ENCODE data around the gene PLD4.

Gene PLD4, protein sequence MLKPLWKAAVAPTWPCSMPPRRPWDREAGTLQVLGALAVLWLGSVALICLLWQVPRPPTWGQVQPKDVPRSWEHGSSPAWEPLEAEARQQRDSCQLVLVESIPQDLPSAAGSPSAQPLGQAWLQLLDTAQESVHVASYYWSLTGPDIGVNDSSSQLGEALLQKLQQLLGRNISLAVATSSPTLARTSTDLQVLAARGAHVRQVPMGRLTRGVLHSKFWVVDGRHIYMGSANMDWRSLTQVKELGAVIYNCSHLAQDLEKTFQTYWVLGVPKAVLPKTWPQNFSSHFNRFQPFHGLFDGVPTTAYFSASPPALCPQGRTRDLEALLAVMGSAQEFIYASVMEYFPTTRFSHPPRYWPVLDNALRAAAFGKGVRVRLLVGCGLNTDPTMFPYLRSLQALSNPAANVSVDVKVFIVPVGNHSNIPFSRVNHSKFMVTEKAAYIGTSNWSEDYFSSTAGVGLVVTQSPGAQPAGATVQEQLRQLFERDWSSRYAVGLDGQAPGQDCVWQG

DNA sequence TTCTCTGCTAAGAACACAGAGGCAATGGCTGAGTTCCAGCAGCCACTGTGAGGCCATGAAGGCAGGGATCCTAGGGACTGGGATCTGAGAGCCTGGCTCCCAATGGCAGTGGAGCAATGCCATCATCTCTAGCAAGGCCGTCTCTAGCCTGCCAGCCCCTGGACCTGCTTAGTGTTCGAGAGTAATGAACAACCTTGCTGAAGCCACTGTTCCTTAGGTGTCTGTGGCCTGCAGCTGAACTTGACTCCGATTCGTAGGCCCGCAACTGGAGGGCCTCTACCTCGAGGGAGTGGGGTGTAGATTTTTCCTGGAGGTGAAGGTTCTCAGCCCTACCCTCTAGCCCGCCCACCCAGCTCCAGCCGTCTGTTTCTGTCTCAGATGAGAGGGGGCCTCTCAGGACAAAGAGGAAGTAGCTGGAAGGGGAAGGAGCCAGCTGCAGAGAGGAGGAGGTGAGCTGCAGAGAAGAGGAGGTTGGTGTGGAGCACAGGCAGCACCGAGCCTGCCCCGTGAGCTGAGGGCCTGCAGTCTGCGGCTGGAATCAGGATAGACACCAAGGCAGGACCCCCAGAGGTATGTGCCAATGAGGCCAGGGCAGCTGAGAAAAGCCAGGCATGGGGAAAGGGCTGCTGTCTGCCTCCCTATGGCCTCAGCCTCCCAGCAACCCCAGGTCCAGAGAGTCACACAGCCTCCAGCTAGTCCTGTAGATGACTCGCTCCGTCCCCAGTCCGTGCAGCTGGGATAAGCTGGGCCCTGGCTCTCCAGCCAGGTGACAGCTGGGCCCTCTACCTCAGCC is at the start of gene PLD4:
PLD4 (plus strand) TSS at position 459 of the 793 bp plus-strand sequence. CDS start 2,262 bp downstream, outside the sequence.
- H3K4me1 Mint-ChIP-seq (ENCODE audit: low read depth): no peaks in the 10 kb centered on the region
- peaks cover 3% of the 10 kb centered on the region for H3K27me3 Mint-ChIP-seq (ENCODE audit: low read depth)
- no peaks in the 10 kb centered on the region for H3K9me3 Mint-ChIP-seq
- no peak within 1 kb of the TSS for H3K4me3 Mint-ChIP-seq
- H3K36me3 Mint-ChIP-seq (ENCODE audit: low read depth): no peaks in the 10 kb centered on the region
- no peak within 1 kb of the TSS for H3K27ac Mint-ChIP-seq

DNA sequence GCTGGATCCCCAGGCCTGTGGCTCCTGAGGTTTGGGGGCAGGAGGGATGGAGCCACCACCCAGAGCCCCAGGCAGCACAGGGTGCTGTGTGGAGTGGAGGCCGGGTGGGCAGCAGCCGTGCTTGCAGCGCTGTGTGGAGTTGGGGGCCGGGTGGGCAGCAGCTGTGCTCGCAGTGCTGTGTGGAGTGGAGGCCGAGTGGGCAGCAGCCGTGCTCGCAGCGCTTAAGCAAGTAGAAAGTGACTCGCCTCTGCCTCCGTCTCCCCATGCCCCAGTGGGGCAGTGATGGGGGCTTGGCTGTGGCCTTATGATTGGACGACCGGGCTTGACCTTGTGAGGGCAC is 49.3 kb upstream of the PLD4 start:
- Mint-ChIP-seq H3K4me3 (no peak overlapping the region), H3K9me3 (no peaks in the 10 kb centered on the region), H3K4me1 (ENCODE audit: low read depth) (peaks cover 1% of the 10 kb centered on the region), H3K36me3 (ENCODE audit: low read depth) (no peaks in the 10 kb centered on the region), H3K27ac (no peak overlapping the region), H3K27me3 (ENCODE audit: low read depth) (no peaks in the 10 kb centered on the region)

DNA sequence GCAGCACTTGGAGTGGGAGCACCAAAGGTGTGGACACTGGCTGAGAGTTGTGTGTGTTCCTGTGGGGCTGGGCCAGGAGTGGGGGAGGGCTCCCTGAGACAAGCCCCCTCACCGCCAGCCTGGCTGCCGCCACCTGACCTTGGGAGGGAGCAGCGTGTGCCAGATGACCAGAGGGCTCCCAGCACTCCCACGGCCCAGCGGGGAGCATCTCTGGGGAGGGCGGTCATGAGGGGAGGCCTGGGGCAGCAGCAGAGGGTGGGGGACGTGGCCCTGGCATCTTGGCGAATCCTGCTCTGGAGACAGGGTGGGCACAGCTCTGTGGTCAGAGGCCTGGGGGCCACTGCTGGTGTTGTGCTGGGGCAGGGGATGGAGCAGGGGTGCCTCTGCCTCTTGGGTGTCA is 48.9 kb upstream of the PLD4 start:
- Mint-ChIP-seq H3K27me3 (ENCODE audit: low read depth) (no peaks in the 10 kb centered on the region), H3K27ac (no peak overlapping the region), H3K9me3 (no peaks in the 10 kb centered on the region), H3K4me1 (ENCODE audit: low read depth) (peaks cover 1% of the 10 kb centered on the region), H3K36me3 (ENCODE audit: low read depth) (no peaks in the 10 kb centered on the region), H3K4me3 (no peak overlapping the region)

DNA sequence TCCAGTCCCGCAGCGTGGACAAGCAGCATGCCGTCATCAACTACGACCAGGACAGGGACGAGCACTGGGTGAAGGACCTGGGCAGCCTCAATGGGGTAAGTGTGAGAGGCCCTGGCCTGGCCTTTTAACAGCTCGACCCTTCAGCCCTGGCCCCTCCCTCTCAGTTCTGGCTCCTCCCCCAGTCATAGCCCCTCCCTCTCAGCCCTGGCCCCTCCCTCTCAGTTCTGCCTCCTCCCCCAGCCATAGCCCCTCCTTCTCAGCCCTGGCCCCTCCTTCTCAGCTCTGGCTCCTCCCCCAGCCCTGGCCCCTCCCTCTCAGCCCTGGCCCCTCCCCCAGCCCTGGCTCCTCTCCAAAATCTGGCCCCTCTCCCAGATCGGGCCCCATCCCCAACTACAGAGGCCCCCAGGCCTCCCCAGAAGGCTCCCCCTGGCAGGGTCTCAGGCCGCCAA is 48.4 kb upstream of the PLD4 start:
- H3K4me3 Mint-ChIP-seq: no peak overlapping the region
- H3K36me3 Mint-ChIP-seq (ENCODE audit: low read depth): no peaks in the 10 kb centered on the region
- peaks cover 1% of the 10 kb centered on the region for H3K4me1 Mint-ChIP-seq (ENCODE audit: low read depth)
- no peaks in the 10 kb centered on the region for H3K9me3 Mint-ChIP-seq
- H3K27me3 Mint-ChIP-seq (ENCODE audit: low read depth): no peaks in the 10 kb centered on the region
- H3K27ac Mint-ChIP-seq: no peak overlapping the region

DNA sequence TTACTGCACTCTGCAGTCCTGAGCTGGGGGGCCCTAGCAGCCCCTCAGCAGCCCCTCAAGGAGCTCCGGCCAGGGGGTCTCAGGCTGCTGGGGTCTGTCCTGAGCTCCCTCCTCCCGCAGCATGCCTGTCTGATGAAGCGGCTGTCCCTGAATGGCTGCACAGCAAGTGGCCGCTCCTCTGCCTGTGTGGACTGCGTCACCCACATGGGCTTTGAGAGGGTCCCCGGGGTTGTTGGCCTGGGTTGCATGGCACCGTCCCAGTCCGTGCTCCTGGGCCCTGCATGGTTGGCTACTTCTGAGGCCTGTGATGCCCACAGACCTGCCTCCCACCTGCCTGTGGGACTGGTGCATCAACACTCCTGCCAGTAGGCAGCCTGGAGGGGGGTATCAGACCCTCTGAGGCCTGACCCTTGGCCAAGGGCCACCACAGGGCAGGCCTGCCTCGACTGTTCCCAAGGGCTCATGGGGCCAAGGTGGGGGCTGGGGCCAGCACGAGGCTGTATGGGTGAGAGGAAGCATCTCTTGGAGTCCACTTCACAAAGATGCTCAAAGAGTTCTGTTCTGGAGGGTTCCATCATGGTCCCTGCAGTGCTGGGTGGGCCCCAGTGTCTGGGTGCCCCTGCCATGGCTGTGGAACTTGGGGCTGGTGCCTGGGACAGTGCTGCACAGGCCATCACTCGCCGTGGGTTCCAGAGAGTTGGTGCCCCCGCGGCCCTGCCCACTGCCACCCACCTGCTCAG is 47.4 kb upstream of the PLD4 start:
- no peak overlapping the region for H3K4me3 Mint-ChIP-seq

DNA sequence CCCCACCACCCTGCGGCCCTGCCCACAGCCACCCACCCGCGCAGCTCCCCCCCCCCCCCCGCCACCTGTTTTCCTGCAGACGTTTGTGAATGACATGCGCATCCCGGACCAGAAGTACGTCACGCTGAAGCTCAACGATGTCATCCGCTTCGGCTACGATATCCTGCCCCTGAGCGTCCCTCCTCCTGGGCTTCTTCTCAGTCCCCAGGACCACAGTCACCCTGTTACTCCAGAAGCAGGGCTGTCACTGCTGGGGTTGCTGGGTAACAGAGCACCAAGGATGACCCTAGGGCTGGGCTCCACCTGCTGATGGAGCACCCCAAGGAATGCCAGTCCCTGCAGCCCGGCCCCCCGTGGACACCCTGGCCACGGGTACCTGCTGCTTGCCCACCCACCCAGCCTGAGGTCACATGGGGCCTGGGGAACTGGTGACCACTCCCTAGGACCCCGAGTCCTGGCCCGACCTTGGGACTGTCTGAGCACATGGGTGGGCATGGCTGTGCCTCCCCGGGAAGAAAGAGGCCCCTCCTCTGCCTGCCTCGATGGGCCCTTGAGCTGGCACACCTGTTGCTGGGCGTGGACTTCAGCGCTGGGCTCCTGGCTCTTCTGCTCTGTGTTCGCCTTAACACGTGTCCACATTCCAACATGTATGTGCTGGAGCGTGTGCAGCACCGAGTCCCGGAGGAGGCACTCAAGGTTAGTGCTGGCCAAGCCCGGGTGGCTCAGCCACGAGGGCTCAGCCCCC is 46.7 kb upstream of the PLD4 start:
- Mint-ChIP-seq H3K4me1 (ENCODE audit: low read depth) (no peaks in the 10 kb centered on the region), H3K27me3 (ENCODE audit: low read depth) (no peaks in the 10 kb centered on the region), H3K4me3 (no peak overlapping the region), H3K36me3 (ENCODE audit: low read depth) (no peaks in the 10 kb centered on the region), H3K9me3 (no peaks in the 10 kb centered on the region), H3K27ac (no peak overlapping the region)

More for the DNA sequence above, 47.4 kb upstream of the PLD4 start:
- Mint-ChIP-seq H3K27me3 (ENCODE audit: low read depth) (no peaks in the 10 kb centered on the region), H3K4me1 (ENCODE audit: low read depth) (peaks cover 1% of the 10 kb centered on the region), H3K27ac (no peak overlapping the region), H3K36me3 (ENCODE audit: low read depth) (no peaks in the 10 kb centered on the region), H3K9me3 (no peaks in the 10 kb centered on the region)

DNA sequence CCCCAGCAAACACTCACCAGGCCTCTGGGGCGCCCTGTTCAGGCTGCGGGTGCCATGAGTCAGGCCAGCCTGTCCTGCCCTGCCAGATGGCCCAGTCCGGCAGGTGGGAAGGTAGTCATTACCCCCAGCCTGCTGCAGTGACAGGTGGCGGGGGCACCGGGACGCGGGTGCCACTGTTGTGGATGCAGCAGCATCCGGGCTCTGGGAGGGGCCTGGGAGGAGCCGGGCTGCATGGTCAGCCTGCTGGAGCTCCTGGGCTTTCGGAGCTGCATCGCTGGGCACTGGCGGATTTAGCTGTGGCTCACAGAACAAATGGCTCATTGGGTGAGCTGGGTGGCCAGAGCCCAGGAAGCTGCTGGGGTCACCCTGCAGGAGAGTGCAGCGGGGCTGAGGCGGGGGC is 46.1 kb upstream of the PLD4 start:
- Mint-ChIP-seq H3K27ac (no peak overlapping the region), H3K27me3 (ENCODE audit: low read depth) (no peaks in the 10 kb centered on the region), H3K4me1 (ENCODE audit: low read depth) (no peaks in the 10 kb centered on the region), H3K4me3 (no peak overlapping the region), H3K36me3 (ENCODE audit: low read depth) (no peaks in the 10 kb centered on the region), H3K9me3 (no peaks in the 10 kb centered on the region)

DNA sequence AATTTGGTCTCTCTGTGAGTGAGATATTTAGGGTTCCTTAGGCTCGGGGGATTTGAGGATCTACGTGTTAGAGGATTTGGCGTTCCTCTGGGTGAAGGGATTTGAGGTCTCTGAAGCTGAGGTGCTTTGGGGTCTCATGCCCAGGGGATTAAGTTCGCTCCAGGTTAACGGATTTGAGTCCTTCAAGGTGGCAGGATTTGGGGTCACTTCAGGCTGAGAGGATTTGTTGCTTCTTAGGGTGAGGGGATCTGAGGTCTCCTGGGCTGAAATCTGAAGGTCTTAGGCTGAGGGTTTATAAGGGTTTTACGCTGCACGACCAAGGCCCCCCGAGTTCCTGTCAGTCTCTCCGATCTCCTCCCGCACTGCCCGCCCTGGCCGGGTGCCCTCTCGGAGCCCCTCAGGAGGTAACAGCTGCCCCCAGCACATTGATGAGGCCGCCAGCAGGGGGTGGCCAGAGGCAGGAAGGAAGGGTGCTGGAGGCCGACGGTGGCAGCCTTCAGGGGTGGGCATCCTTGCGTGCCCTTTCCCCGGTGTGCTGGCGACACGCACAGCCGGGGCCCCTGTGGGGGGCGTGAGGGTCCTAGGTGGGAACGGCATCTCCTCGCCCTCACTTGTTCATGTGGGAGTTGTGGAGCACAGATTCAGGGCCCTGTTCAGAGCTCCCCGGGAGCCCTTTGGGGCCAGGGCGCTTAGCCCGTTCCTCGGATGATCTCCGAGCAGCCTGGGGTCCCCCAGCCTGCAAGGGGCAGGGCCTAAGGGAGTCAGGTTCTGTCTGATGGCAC is 45.3 kb upstream of the PLD4 start:
- H3K9me3 Mint-ChIP-seq: no peaks in the 10 kb centered on the region
- H3K4me1 Mint-ChIP-seq (ENCODE audit: low read depth): no peaks in the 10 kb centered on the region
- H3K27ac Mint-ChIP-seq: no peak overlapping the region
- H3K36me3 Mint-ChIP-seq (ENCODE audit: low read depth): no peaks in the 10 kb centered on the region
- no peak overlapping the region for H3K4me3 Mint-ChIP-seq
- no peaks in the 10 kb centered on the region for H3K27me3 Mint-ChIP-seq (ENCODE audit: low read depth)

DNA sequence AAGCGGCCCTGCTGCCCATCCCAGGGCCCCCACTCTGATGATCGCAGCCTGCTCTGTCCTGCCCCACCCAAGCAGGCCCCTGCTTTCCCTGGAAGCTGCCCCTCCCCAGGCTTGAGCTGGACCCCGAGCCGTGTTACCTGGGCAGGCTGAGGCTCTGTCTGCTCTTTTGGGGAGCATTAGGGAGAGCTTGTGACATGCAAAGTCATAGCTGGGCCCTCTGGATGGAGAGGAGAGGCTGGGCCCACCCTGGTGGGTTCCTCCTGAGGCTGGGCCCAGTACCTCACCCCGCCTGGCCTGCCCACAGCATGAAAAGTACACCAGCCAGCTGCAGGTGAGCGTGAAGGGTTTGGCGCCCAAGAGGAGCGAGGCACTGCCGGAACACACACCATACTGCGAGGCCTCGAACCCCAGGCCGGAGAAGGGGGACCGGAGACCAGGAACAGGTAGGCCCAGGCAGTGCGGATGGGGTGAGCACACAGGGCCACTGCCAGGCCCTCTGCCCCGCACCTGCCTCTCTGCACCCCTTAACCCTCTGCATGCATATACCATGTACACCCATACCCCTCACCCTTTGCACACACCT is 44.6 kb upstream of the PLD4 start:
- H3K4me3 Mint-ChIP-seq: no peak overlapping the region
- H3K4me1 Mint-ChIP-seq (ENCODE audit: low read depth): no peaks in the 10 kb centered on the region
- H3K9me3 Mint-ChIP-seq: no peaks in the 10 kb centered on the region
- H3K27ac Mint-ChIP-seq: no peak overlapping the region
- H3K27me3 Mint-ChIP-seq (ENCODE audit: low read depth): no peaks in the 10 kb centered on the region
- no peaks in the 10 kb centered on the region for H3K36me3 Mint-ChIP-seq (ENCODE audit: low read depth)

DNA sequence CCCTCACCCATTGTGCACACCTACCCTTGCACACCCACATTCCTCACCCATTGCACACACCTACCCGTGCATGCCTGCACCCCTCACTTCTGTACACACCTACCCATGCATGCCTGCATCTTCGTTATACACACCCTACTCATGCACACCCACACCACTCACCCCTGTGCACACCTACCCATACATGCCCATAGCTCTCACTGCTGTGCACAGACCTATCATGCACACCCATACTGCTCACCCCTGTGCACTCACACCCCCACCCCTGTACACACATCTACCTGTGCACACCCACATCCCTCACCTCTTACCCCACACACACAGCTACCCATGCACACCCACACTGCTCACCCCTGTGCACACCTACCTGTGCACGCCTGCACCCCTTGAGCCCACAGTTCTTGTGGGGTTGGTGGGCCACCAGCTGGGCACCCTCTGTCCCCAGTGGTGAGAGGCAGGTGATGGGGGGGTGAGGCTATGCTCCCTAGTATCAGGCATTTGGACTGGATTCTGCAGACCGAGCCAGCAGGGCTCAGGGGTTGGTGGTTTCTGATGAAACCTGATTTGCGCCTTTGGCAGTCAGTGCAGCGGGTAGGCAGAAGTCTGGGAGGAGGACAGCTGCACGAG is 44.0 kb upstream of the PLD4 start:
- H3K36me3 Mint-ChIP-seq (ENCODE audit: low read depth): no peaks in the 10 kb centered on the region
- H3K9me3 Mint-ChIP-seq: no peaks in the 10 kb centered on the region
- no peak overlapping the region for H3K27ac Mint-ChIP-seq
- no peak overlapping the region for H3K4me3 Mint-ChIP-seq
- H3K4me1 Mint-ChIP-seq (ENCODE audit: low read depth): no peaks in the 10 kb centered on the region
- H3K27me3 Mint-ChIP-seq (ENCODE audit: low read depth): no peaks in the 10 kb centered on the region

DNA sequence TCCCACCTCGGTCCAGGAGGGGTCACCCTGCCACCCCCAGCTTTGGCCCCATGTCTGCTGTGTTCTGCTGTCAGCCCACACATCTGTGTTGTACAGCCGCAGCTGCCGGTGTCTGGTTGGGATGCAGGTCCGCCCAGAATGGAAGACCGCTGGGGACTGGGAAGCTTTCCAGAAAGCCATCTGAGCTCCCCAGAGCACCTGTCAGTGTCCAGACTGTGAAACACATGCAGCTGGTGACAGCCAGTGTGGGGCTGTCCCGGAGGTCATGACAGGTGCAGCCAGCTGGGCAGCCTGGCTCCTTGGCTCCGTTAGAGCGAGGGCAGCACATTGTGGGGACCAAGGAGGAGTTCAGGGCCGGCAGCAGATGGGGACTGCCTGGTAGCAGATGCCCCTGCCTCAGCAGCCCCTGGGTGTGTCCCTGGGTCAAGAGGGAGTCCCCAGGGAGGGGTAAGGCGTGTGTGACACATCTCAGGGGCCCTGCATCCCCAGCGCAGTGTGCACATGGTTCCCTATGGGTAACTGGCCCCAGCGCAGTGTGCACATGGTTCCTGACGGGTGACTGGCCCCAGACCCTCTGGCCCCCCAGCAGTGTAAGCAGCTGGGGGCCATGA is 43.2 kb upstream of the PLD4 start:
- Mint-ChIP-seq H3K4me1 (ENCODE audit: low read depth) (no peaks in the 10 kb centered on the region), H3K36me3 (ENCODE audit: low read depth) (no peaks in the 10 kb centered on the region), H3K4me3 (no peak overlapping the region), H3K9me3 (no peaks in the 10 kb centered on the region), H3K27ac (no peak overlapping the region), H3K27me3 (ENCODE audit: low read depth) (no peaks in the 10 kb centered on the region)

DNA sequence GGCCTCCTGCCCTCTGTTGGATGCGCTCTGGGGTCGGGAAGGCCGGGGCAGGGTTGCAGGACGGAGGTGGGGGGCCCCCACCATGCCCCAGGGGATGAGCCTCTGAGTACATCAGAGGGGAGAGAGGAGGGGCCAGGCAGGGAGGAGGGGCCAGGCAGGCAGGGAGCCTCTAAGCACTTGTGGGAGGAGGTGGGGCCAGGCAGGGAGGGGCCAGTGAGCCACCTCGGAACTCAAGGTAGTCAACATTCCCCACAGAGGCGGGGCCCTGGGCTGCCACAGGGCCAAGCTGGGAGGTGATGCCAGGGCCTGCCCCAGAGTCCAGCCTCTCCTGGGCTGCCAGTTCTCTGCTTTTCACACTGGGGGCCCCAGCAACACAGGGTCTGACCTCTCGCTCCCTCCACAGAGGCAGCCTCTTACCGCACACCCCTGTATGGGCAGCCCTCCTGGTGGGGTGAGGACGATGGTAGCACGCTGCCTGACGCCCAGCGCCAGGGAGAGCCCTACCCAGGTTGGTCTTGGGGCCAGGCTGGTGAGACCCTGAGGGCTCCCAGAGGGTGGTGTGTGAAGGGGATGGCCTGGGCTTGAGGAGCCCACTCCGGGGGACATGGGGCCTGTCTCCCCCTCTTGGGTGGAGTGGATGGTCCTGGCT is 42.2 kb upstream of the PLD4 start:
- no peak overlapping the region for H3K27ac Mint-ChIP-seq

More for the DNA sequence above, 42.2 kb upstream of the PLD4 start:
- Mint-ChIP-seq H3K36me3 (ENCODE audit: low read depth) (no peaks in the 10 kb centered on the region), H3K27me3 (ENCODE audit: low read depth) (no peaks in the 10 kb centered on the region), H3K4me1 (ENCODE audit: low read depth) (no peaks in the 10 kb centered on the region), H3K9me3 (no peaks in the 10 kb centered on the region), H3K4me3 (no peak overlapping the region)

All from T-helper 1 cell treated with Interleukin-12 subunit alpha and Interleukin-12 subunit beta and Interleukin-4 antibody, amounts not matched to agents 30 μg/mL and 1 μg/mL, for 36 hours (primary cell).